A673 (cell line): ENCODE data around the gene CBLN3. TPM values are rescaled to one million over a fixed set of nuclear protein-coding genes. Genes with fewer than 3 reads are reported as not detected.

Experiments used
- BruUV-seq: library from RNA; stranded (reverse); fragments of 400-500 nt; replicated peaks from 2 replicates; lab custom pipeline; 2021; lab: Mats Ljungman, UMichigan
- CTCF ChIA-PET: fragments of 300-600 bp; sonication (Branson Sonifier 250); formaldehyde crosslinking; loops from one replicate; lab custom pipeline; 2022; ENCODE audit warnings: antibody characterized with exemption; lab: Charles Lee
- POLR2A ChIA-PET: fragments of 300-600 bp; sonication (Branson Sonifier 250); formaldehyde crosslinking; loops from one replicate; lab custom pipeline; 2022; ENCODE audit warnings: antibody characterized with exemption; ENCODE audit not compliant: low non-redundant PET; lab: Charles Lee
- DNase-seq: peaks from one replicate; pipeline ENCODE4 v3.0.0-alpha.2; 2015; ENCODE audit warnings: low spot score
- H3K27ac ChIP-seq: fragments of 200-600 bp; sonication (generic); 2 replicates; pipeline ENCODE4 v1.5.1; 2016; ENCODE audit warnings: mixed run types, low read depth, mild to moderate bottlenecking, mixed read lengths, antibody characterized with exemption, low read length; ENCODE audit not compliant: poor library complexity, severe bottlenecking
- H3K27me3 ChIP-seq: fragments of 200-600 bp; sonication (generic); replicated peaks from 2 replicates; pipeline ENCODE4 v1.6.1; 2017; ENCODE audit warnings: mixed run types, low read depth, mild to moderate bottlenecking, mixed read lengths, antibody characterized with exemption, low read length; ENCODE audit not compliant: insufficient read depth, poor library complexity
- H3K36me3 ChIP-seq: fragments of 200-600 bp; sonication (generic); 2 replicates; pipeline ENCODE4 v1.6.1; 2016; ENCODE audit warnings: mixed run types, mild to moderate bottlenecking, mixed read lengths, antibody characterized with exemption, low read length; ENCODE audit not compliant: insufficient read depth, poor library complexity, severe bottlenecking
- H3K4me1 ChIP-seq: fragments of 200-600 bp; sonication (generic); 2 replicates; pipeline ENCODE4 v1.6.1; 2017; ENCODE audit warnings: mixed run types, mild to moderate bottlenecking, mixed read lengths, antibody characterized with exemption, low read length; ENCODE audit not compliant: insufficient read depth, poor library complexity, severe bottlenecking
- H3K4me3 ChIP-seq: fragments of 200-600 bp; sonication (generic); 2 replicates; pipeline ENCODE4 v1.5.1; 2016; ENCODE audit warnings: low read depth, mixed run types, mild to moderate bottlenecking, mixed read lengths, low read length; ENCODE audit not compliant: poor library complexity, severe bottlenecking
- H3K9me3 ChIP-seq: fragments of 200-600 bp; sonication (generic); 2 replicates; pipeline ENCODE4 v1.6.1; 2016; ENCODE audit warnings: mixed run types, low read depth, mild to moderate bottlenecking, mixed read lengths, antibody characterized with exemption, low read length; ENCODE audit not compliant: poor library complexity, severe bottlenecking
- CTCF ChIP-seq: fragments of 300-800, 200-600 bp; sonication (generic); conservative IDR thresholded peaks from 2 replicates; pipeline ENCODE4 v1.5.1; 2017; ENCODE audit warnings: low read depth, mild to moderate bottlenecking, antibody characterized with exemption, low read length, moderate library complexity, mixed read lengths
- EZH2 ChIP-seq: fragments of 200-600 bp; sonication (generic); IDR thresholded peaks from 2 replicates; pipeline ENCODE4 v1.6.1; 2017; ENCODE audit warnings: borderline replicate concordance, low read depth, mild to moderate bottlenecking, mixed read lengths, antibody characterized with exemption, low read length; ENCODE audit not compliant: poor library complexity, severe bottlenecking
- intact Hi-C: fragments of 100-400 bp; cut with micrococcal nuclease; formaldehyde crosslinking; loops from one replicate; pipeline ENCODE4 v1.10.0; 2022; ENCODE audit not compliant: unreplicated experiment
- total RNA-seq: library from RNA; stranded (reverse); gene quantifications from 2 replicates; pipeline ENCODE4 v1.2.3, GENCODE V29; 2021

CBLN3 gene
- total RNA-seq, 1 experiment from 2014 or later = 0.80 TPM

- no peaks in the 10 kb centered on the region for H3K4me1 ChIP-seq
- no peak overlapping the region for H3K4me3 ChIP-seq
- no peaks in the 10 kb centered on the region for H3K9me3 ChIP-seq
- intact Hi-C loops = no loop called here
- BruUV-seq = no TSS peak
- CTCF ChIA-PET = no interaction called here
- H3K27ac ChIP-seq = no peak overlapping the region
- peaks cover 13% of the 10 kb centered on the region for H3K36me3 ChIP-seq
- TF ChIP-seq EZH2 (no peak), CTCF (no peak)
- no peaks in the 10 kb centered on the region for H3K27me3 ChIP-seq
- POLR2A ChIA-PET = no interaction called here
- no peak for DNase-seq
Measured at GRCh38 chr14:24377126-24377525, 52.3 kb downstream of the CBLN3 start.

Other genes with a start within 250 kb of the CBLN3 start
- 150 and 157 TPM in 2 replicates for gene IPO4, start 240.9 kb downstream of the CBLN3 start, total RNA-seq
- gene TM9SF1, start 234.2 kb downstream of the CBLN3 start, total RNA-seq = 46.9 and 55.5 TPM in 2 replicates
- gene TSSK4, start 224.0 kb downstream of the CBLN3 start, total RNA-seq = 0.70 and 0.75 TPM in 2 replicates
- gene CHMP4A, start 216.2 kb downstream of the CBLN3 start, total RNA-seq = 51.9 and 56.7 TPM in 2 replicates
- gene MDP1, start 213.6 kb downstream of the CBLN3 start, total RNA-seq = 21.3 and 22.4 TPM in 2 replicates
- gene NEDD8, start 197.3 kb downstream of the CBLN3 start, total RNA-seq = 257 and 266 TPM in 2 replicates
- 82.7 and 85.8 TPM in 2 replicates for gene GMPR2, start 196.7 kb downstream of the CBLN3 start, total RNA-seq
- gene TINF2, start 187.0 kb downstream of the CBLN3 start, total RNA-seq = 46.1 and 47.0 TPM in 2 replicates
- gene TGM1, start 166.5 kb downstream of the CBLN3 start, total RNA-seq = 1.5 and 3.5 TPM in 2 replicates
- 22.2 and 23.8 TPM in 2 replicates for gene RABGGTA, start 158.1 kb downstream of the CBLN3 start, total RNA-seq
- 13.3 and 14.5 TPM in 2 replicates for gene DHRS1, start 129.9 kb downstream of the CBLN3 start, total RNA-seq
- 34.0 and 37.1 TPM in 2 replicates for gene NOP9, start 129.8 kb downstream of the CBLN3 start, total RNA-seq
- gene CIDEB, start 121.7 kb downstream of the CBLN3 start, total RNA-seq = 0.42 TPM in 1 of 2 replicates, not detected in the other
- gene LTB4R2, start 119.5 kb downstream of the CBLN3 start, total RNA-seq = 7.6 and 9.0 TPM in 2 replicates
- gene LTB4R, start 118.2 kb downstream of the CBLN3 start, total RNA-seq = 6.6 and 8.9 TPM in 2 replicates
- 0.84 and 1.5 TPM in 2 replicates for gene ADCY4, start 94.6 kb downstream of the CBLN3 start, total RNA-seq
- not detected in 2 replicates for gene RIPK3, start 89.7 kb downstream of the CBLN3 start, total RNA-seq
- 38.1 and 69.0 TPM in 2 replicates for gene NFATC4, start 61.5 kb downstream of the CBLN3 start, total RNA-seq
- gene NYNRIN, start 30.7 kb downstream of the CBLN3 start, total RNA-seq = 8.6 and 17.3 TPM in 2 replicates
- gene KHNYN, start 286 bp upstream of the CBLN3 start, total RNA-seq = 32.7 and 40.3 TPM in 2 replicates
- 49.1 and 52.1 TPM in 2 replicates for gene SDR39U1, start 13.1 kb upstream of the CBLN3 start, total RNA-seq
- not detected in 2 replicates for gene CMA1, start 78.6 kb upstream of the CBLN3 start, total RNA-seq
- not detected in 2 replicates for gene CTSG, start 146.6 kb upstream of the CBLN3 start, total RNA-seq
- gene GZMH, start 180.0 kb upstream of the CBLN3 start, total RNA-seq = not detected in 2 replicates
- gene GZMB, start 204.5 kb upstream of the CBLN3 start, total RNA-seq = not detected in 2 replicates